GM23338 (cell line): ENCODE results near the gene FGF9. TPM values are rescaled to one million over a fixed set of nuclear protein-coding genes. Genes with fewer than 3 reads are reported as not detected.

ENCODE experiments used
- ATAC-seq: fragments of 200-7000 bp; cut with Tn5 transposase; 3 replicates; pipeline ENCODE4 v1.9.1; 2020
- DNase-seq: peaks from one replicate; pipeline ENCODE4 v3.0.0-alpha.2; 2015; ENCODE audit warnings: low spot score
- H2AFZ ChIP-seq: fragments of 200-600 bp; sonication (generic); 2 replicates; pipeline ENCODE4 v1.8.0; 2016; ENCODE audit warnings: antibody characterized with exemption, mild to moderate bottlenecking, moderate library complexity
- H3F3A ChIP-seq: fragments of 200-600 bp; sonication (generic); replicated peaks from 2 replicates; pipeline ENCODE4 v1.8.0; 2017; ENCODE audit warnings: antibody characterized with exemption, mixed run types, low read depth
- H3K27ac ChIP-seq: fragments of 200-600 bp; sonication (generic); 2 replicates; pipeline ENCODE4 v1.6.1; 2016; ENCODE audit warnings: low read depth
- H3K27me3 ChIP-seq: fragments of 200-600 bp; sonication (generic); 2 replicates; pipeline ENCODE4 v1.8.0; 2016; ENCODE audit warnings: mild to moderate bottlenecking, mixed run types, moderate library complexity; ENCODE audit not compliant: insufficient read depth
- H3K36me3 ChIP-seq: fragments of 200-600 bp; sonication (generic); 2 replicates; pipeline ENCODE4 v1.8.0; 2016; ENCODE audit warnings: mild to moderate bottlenecking; ENCODE audit not compliant: insufficient read depth
- H3K4me1 ChIP-seq: fragments of 200-600 bp; sonication (generic); 2 replicates; pipeline ENCODE4 v1.8.0; 2016; ENCODE audit warnings: mild to moderate bottlenecking, moderate library complexity; ENCODE audit not compliant: insufficient read depth
- H3K4me2 ChIP-seq: fragments of 200-600 bp; sonication (generic); 2 replicates; pipeline ENCODE4 v1.7.1; 2017; ENCODE audit warnings: mixed run types
- H3K4me3 ChIP-seq: fragments of 200-600 bp; sonication (generic); 2 replicates; pipeline ENCODE4 v1.6.1; 2016; ENCODE audit warnings: mixed run types
- H3K79me2 ChIP-seq: fragments of 200-600 bp; sonication (generic); replicated peaks from 2 replicates; pipeline ENCODE4 v1.8.0; 2017; ENCODE audit warnings: mild to moderate bottlenecking; ENCODE audit not compliant: insufficient read depth
- H3K9me2 ChIP-seq: fragments of 200-600 bp; sonication (generic); 2 replicates; pipeline ENCODE4 v1.8.0; 2017; ENCODE audit not compliant: insufficient read depth
- H4K20me1 ChIP-seq: fragments of 200-600 bp; sonication (generic); replicated peaks from 2 replicates; pipeline ENCODE4 v1.8.0; 2017; ENCODE audit warnings: mild to moderate bottlenecking; ENCODE audit not compliant: insufficient read depth
- H3K27ac Mint-ChIP-seq: 2 replicates; pipeline ENCODE4 v1.8.0; 2020; ENCODE audit warnings: inconsistent platforms, mild to moderate bottlenecking, moderate library complexity, mixed read lengths
- H3K27me3 Mint-ChIP-seq: 3 replicates; pipeline ENCODE4 v1.8.0; 2022; ENCODE audit warnings: low read depth, mild to moderate bottlenecking, moderate library complexity, mixed read lengths, inconsistent platforms; ENCODE audit not compliant: insufficient read depth, poor library complexity
- H3K36me3 Mint-ChIP-seq: 3 replicates; pipeline ENCODE4 v1.8.0; 2021; ENCODE audit warnings: low read depth, mild to moderate bottlenecking, inconsistent platforms, moderate library complexity, mixed read lengths
- H3K4me1 Mint-ChIP-seq: 3 replicates; pipeline ENCODE4 v1.8.0; 2020; ENCODE audit warnings: mild to moderate bottlenecking, inconsistent platforms, mixed read lengths
- H3K4me3 Mint-ChIP-seq: 3 replicates; pipeline ENCODE4 v1.8.0; 2021; ENCODE audit warnings: moderate library complexity, mild to moderate bottlenecking, inconsistent platforms, mixed read lengths
- H3K9me3 Mint-ChIP-seq: 3 replicates; pipeline ENCODE4 v1.8.0; 2020; ENCODE audit warnings: moderate library complexity, mild to moderate bottlenecking, inconsistent platforms, mixed read lengths
- EZH2 ChIP-seq: fragments of 200-600 bp; sonication (generic); IDR thresholded peaks from one replicate; pipeline ENCODE4 v1.8.0; 2017; ENCODE audit warnings: antibody characterized with exemption, mild to moderate bottlenecking, low read depth; ENCODE audit not compliant: unreplicated experiment
- EZH2phosphoT487 ChIP-seq: fragments of 200-600 bp; sonication (generic); IDR thresholded peaks from one replicate; pipeline ENCODE4 v1.8.1; 2018; ENCODE audit warnings: antibody characterized with exemption; ENCODE audit not compliant: unreplicated experiment
- POLR2AphosphoS5 ChIP-seq: IDR thresholded peaks from 2 replicates; pipeline ENCODE4 v1.6.1; 2016; ENCODE audit warnings: antibody characterized with exemption, low read depth
- STAT1 ChIP-seq: IDR thresholded peaks from one replicate; pipeline ENCODE4 v1.6.1; 2016; ENCODE audit warnings: antibody characterized with exemption; ENCODE audit not compliant: unreplicated experiment
- polyA plus RNA-seq: library from polyadenylated mRNA; unstranded; fragments of >200 nt; fragmentation: Nextera tagmentation; extraction: Ambion mirVana; gene quantifications from 2 replicates; pipeline ENCODE4 v1.2.1, GENCODE V29; 2016
- total RNA-seq: library from RNA; depleted of rRNA; stranded (reverse); fragments of >200 nt; shearing (Covaris generic); gene quantifications from 2 replicates; pipeline ENCODE4 v1.2.3, GENCODE V29; 2014
- TF ChIP-seq, protein P1 (sequence below), 2 experiments: fragments of 200-600 bp in 1 of 2; sonication (generic) in 1 of 2; conservative IDR thresholded peaks; 2 replicates each; pipeline versions ENCODE4 v1.5.1 to v1.6.1; 2016 to 2017; ENCODE audit warnings: antibody characterized with exemption in 2 of 2, low read depth in 2 of 2, mild to moderate bottlenecking in 2 of 2, moderate library complexity in 1 of 2
- TF ChIP-seq, protein P2 (sequence below): fragments of 250-450 bp; sonication (Bioruptor Pico); IDR thresholded peaks from 2 replicates; pipeline ENCODE4 v1.5.0; 2020; ENCODE audit warnings: mild to moderate bottlenecking, moderate library complexity

Gene FGF9
- total and polyA plus RNA-seq, 2 experiments from 2014 or later: 0.27 TPM; not detected in 1

DNA sequence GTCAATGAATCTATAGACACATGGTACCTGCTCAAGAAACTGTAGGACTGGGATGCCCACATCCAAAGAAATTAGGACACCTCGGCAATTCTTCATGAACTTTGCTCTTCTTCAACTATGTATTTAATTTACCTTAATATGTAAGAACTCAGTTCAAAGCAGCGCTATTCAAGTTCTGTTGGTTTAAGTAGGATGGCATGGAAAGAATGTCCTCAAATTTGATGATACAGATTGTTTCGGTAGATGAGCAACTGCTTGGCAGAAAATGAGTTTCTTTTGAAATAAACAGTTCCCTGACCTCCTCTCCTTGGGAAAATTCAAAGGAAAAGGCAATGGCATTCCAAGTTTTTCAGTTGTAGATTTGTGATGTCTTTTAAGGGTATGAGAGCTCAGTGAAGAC lies 36.7 kb downstream of the FGF9 start:
- no peak overlapping the region for H3K4me3 Mint-ChIP-seq
- ATAC-seq (no peak), DNase-seq (no peak)
- H3K36me3 ChIP-seq: no peaks in the 10 kb centered on the region
- no peak overlapping the region for H3K27ac ChIP-seq
- no peak overlapping the region for H3K27ac Mint-ChIP-seq
- H3K4me1 ChIP-seq: peaks cover 5% of the 10 kb centered on the region; the same call in 1 of the 2 replicates
- peaks cover 2% of the 10 kb centered on the region; the same call in 1 of the 3 replicates for H3K36me3 Mint-ChIP-seq
- H3F3A ChIP-seq: no peaks in the 10 kb centered on the region
- no peak for TF ChIP-seq POLR2AphosphoS5
- TF ChIP-seq STAT1: no peak
- TF ChIP-seq EZH2phosphoT487: no peak
- TF ChIP-seq, protein P1, sequence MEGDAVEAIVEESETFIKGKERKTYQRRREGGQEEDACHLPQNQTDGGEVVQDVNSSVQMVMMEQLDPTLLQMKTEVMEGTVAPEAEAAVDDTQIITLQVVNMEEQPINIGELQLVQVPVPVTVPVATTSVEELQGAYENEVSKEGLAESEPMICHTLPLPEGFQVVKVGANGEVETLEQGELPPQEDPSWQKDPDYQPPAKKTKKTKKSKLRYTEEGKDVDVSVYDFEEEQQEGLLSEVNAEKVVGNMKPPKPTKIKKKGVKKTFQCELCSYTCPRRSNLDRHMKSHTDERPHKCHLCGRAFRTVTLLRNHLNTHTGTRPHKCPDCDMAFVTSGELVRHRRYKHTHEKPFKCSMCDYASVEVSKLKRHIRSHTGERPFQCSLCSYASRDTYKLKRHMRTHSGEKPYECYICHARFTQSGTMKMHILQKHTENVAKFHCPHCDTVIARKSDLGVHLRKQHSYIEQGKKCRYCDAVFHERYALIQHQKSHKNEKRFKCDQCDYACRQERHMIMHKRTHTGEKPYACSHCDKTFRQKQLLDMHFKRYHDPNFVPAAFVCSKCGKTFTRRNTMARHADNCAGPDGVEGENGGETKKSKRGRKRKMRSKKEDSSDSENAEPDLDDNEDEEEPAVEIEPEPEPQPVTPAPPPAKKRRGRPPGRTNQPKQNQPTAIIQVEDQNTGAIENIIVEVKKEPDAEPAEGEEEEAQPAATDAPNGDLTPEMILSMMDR (conservative IDR thresholded peaks at IDR 0.05; ENCODE audit: low read depth in 2 of 2): no peak
- TF ChIP-seq, protein P2, sequence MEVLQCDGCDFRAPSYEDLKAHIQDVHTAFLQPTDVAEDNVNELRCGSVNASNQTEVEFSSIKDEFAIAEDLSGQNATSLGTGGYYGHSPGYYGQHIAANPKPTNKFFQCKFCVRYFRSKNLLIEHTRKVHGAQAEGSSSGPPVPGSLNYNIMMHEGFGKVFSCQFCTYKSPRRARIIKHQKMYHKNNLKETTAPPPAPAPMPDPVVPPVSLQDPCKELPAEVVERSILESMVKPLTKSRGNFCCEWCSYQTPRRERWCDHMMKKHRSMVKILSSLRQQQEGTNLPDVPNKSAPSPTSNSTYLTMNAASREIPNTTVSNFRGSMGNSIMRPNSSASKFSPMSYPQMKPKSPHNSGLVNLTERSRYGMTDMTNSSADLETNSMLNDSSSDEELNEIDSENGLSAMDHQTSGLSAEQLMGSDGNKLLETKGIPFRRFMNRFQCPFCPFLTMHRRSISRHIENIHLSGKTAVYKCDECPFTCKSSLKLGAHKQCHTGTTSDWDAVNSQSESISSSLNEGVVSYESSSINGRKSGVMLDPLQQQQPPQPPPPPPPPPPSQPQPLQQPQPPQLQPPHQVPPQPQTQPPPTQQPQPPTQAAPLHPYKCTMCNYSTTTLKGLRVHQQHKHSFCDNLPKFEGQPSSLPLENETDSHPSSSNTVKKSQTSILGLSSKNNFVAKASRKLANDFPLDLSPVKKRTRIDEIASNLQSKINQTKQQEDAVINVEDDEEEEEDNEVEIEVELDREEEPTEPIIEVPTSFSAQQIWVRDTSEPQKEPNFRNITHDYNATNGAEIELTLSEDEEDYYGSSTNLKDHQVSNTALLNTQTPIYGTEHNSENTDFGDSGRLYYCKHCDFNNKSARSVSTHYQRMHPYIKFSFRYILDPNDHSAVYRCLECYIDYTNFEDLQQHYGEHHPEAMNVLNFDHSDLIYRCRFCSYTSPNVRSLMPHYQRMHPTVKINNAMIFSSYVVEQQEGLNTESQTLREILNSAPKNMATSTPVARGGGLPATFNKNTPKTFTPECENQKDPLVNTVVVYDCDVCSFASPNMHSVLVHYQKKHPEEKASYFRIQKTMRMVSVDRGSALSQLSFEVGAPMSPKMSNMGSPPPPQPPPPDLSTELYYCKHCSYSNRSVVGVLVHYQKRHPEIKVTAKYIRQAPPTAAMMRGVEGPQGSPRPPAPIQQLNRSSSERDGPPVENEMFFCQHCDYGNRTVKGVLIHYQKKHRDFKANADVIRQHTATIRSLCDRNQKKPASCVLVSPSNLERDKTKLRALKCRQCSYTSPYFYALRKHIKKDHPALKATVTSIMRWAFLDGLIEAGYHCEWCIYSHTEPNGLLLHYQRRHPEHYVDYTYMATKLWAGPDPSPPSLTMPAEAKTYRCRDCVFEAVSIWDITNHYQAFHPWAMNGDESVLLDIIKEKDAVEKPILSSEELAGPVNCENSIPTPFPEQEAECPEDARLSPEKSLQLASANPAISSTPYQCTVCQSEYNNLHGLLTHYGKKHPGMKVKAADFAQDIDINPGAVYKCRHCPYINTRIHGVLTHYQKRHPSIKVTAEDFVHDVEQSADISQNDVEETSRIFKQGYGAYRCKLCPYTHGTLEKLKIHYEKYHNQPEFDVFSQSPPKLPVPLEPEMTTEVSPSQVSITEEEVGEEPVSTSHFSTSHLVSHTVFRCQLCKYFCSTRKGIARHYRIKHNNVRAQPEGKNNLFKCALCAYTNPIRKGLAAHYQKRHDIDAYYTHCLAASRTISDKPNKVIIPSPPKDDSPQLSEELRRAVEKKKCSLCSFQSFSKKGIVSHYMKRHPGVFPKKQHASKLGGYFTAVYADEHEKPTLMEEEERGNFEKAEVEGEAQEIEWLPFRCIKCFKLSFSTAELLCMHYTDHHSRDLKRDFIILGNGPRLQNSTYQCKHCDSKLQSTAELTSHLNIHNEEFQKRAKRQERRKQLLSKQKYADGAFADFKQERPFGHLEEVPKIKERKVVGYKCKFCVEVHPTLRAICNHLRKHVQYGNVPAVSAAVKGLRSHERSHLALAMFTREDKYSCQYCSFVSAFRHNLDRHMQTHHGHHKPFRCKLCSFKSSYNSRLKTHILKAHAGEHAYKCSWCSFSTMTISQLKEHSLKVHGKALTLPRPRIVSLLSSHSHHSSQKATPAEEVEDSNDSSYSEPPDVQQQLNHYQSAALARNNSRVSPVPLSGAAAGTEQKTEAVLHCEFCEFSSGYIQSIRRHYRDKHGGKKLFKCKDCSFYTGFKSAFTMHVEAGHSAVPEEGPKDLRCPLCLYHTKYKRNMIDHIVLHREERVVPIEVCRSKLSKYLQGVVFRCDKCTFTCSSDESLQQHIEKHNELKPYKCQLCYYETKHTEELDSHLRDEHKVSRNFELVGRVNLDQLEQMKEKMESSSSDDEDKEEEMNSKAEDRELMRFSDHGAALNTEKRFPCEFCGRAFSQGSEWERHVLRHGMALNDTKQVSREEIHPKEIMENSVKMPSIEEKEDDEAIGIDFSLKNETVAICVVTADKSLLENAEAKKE (CRISPR knock-in tag): no peak
- TF ChIP-seq EZH2: no peak
- no peaks in the 10 kb centered on the region for H3K9me2 ChIP-seq
- no peaks in the 10 kb centered on the region for H3K79me2 ChIP-seq
- H3K9me3 Mint-ChIP-seq: peaks cover 12% of the 10 kb centered on the region
- H3K4me3 ChIP-seq: no peak overlapping the region
- no peak overlapping the region for H2AFZ ChIP-seq
- H3K4me2 ChIP-seq: no peak overlapping the region
- no peaks in the 10 kb centered on the region for H3K4me1 Mint-ChIP-seq
- no peaks in the 10 kb centered on the region for H4K20me1 ChIP-seq
- H3K27me3 Mint-ChIP-seq: peaks cover 3% of the 10 kb centered on the region
- no peaks in the 10 kb centered on the region for H3K27me3 ChIP-seq
